GM20000 (cell line): ENCODE measurements around the gene C1orf167.

Experiments used
- DNase-seq: peaks from one replicate; pipeline ENCODE4 v3.0.0; 2012; ENCODE audit warnings: low spot score
- TF ChIP-seq, protein P1 (sequence below): IDR thresholded peaks from 2 replicates; pipeline ENCODE4 v1.5.1; 2012; ENCODE audit warnings: mild to moderate bottlenecking, control low read depth; ENCODE audit errors: extremely low read depth, missing control alignments

The C1orf167 gene

DNA sequence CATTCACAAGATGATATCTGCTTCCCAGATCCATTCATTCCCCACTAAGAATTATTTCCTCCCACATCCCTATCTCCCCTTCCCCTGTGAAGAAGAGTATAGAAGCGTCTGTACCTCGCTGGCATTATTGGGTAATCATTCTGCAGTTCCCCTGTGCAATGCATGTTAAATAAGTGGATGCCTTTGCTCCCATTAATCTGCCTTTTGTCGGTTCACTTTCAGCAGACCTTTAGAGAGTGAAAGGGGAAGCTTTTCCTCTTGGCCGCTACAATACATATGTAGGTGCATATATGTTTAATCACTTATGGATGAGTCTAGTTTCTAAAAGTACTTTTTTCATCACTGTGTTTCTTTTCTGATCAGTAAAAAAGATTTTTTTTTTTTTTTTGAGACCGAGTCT is 51.0 kb downstream of the C1orf167 start:
- no peak for DNase-seq
- TF ChIP-seq, protein P1, sequence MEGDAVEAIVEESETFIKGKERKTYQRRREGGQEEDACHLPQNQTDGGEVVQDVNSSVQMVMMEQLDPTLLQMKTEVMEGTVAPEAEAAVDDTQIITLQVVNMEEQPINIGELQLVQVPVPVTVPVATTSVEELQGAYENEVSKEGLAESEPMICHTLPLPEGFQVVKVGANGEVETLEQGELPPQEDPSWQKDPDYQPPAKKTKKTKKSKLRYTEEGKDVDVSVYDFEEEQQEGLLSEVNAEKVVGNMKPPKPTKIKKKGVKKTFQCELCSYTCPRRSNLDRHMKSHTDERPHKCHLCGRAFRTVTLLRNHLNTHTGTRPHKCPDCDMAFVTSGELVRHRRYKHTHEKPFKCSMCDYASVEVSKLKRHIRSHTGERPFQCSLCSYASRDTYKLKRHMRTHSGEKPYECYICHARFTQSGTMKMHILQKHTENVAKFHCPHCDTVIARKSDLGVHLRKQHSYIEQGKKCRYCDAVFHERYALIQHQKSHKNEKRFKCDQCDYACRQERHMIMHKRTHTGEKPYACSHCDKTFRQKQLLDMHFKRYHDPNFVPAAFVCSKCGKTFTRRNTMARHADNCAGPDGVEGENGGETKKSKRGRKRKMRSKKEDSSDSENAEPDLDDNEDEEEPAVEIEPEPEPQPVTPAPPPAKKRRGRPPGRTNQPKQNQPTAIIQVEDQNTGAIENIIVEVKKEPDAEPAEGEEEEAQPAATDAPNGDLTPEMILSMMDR: no peak

DNA sequence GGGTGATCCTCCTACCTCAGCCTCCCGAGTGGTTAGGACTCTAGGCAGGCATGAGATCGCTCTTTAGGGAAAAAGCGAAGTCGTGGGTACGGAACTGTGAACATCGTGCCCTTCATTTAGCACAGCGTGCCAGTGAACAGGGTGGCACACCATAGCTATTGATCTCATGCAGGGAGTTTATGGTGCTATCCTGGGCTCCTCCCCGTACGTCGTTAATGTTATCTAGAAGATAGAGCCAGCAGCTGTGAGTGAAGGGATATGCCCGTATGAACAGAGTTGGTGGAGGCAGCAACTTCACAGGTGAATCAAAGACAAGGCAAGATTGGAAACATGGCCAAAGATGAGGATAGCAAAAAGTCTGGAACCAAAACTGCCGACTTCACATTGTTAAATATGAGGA is 55.2 kb downstream of the C1orf167 start:
- TF ChIP-seq, protein P1: no peak
- no peak for DNase-seq

DNA sequence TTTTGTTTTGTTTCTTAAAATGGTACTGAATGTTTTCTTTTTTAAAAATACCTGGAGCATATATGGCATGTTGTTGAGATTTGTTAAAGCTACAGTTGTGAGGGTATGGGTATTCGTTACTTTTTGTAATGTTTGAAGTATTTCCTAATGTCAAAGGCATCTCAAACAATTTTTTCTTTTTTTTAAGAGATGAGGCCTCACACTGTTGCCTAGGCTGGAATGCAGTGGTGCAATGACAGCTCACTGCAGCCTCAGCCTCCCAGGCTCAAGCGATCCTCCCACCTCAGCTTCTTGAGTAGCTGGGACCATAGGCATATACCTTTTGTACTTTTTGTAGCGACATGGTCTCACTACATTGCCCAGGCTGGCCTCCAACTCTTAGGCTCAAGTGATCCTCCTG is 60.1 kb downstream of the C1orf167 start:
- no peak for DNase-seq
- TF ChIP-seq, protein P1: no peak

DNA sequence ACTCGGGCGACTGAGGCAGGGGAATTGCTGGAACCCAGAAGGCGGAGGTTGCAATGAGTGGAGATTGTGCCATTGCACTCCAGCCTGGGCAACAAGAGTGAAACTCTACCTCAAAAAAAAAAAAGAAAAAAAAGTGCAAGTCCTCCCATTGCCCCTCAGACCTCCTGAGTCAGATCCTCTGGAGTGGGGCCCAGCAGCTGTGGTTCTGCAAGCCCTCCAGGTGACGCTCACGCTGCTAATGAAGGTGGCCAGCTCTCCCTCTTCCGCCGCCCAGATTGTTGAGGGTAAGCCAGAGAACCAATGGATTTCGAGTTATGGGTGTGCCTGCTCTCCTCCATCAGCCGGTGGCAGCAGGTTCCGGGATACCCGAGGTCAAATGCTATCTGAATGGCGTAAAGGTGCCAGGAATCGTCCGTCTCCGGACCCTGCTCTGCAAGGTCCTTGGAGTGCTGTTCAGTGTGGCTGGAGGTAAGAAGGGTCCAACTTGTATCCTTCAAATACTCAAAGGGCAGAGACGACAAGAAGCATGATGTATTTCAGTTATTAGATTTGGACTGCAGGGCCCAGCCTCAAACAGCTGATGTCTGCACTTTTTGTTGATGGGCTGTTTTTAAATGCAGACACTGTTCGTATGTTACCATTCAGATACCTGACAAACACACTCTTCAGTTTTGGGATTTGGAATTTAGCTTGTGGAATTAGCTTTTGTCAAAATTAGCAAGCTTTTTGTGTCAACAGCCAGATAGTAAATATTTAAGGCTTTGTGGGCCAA is 61.6 kb downstream of the C1orf167 start:
- TF ChIP-seq, protein P1: no peak
- no peak for DNase-seq

GRCh38 chr1:11825131-11825530 is 63.1 kb downstream of the C1orf167 start:
- no peak for DNase-seq
- TF ChIP-seq, protein P1: no peak

GRCh38 chr1:11826946-11827345 is 65.0 kb downstream of the C1orf167 start:
- TF ChIP-seq, protein P1: no peak
- DNase-seq: no peak

GRCh38 chr1:11828511-11828910 is 66.5 kb downstream of the C1orf167 start:
- no peak for DNase-seq
- TF ChIP-seq, protein P1: no peak
